ENCODE results near the gene STIMATE.

The STIMATE gene

GRCh38 chr3:52798978-52799476 lies 98.3 kb downstream of the STIMATE start:
- H3K27ac ChIP-seq (ENCODE audit: low read depth, low read length): no peak overlapping the region
- H3K27me3 ChIP-seq (ENCODE audit: control insufficient read depth in 5 of 5, insufficient read depth in 4 of 5, low read length in 5 of 5): no peaks in the 10 kb centered on the region
- no peak overlapping the region for H3K9ac ChIP-seq (ENCODE audit: low read length in 5 of 5)
- no peaks in the 10 kb centered on the region for H3K36me3 ChIP-seq (ENCODE audit: control insufficient read depth in 5 of 5, insufficient read depth in 5 of 5, low read length in 5 of 5)
- H3K4me3 ChIP-seq (ENCODE audit: low read depth in 1 of 5, low read length in 5 of 5): no peak overlapping the region
- H3K4me1 ChIP-seq (ENCODE audit: control insufficient read depth in 5 of 5, insufficient read depth in 5 of 5, low read length in 5 of 5): no peaks in the 10 kb centered on the region
- H3K9me3 ChIP-seq (ENCODE audit: control insufficient read depth in 5 of 5, low read length in 5 of 5): no peaks in the 10 kb centered on the region

- Histone ChIP-seq H3K4me1 (ENCODE audit: control insufficient read depth in 5 of 5, insufficient read depth in 5 of 5, low read length in 5 of 5) (no peaks in the 10 kb centered on the region), H3K4me3 (ENCODE audit: low read depth in 1 of 5, low read length in 5 of 5) (no peak overlapping the region), H3K27me3 (ENCODE audit: control insufficient read depth in 5 of 5, insufficient read depth in 4 of 5, low read length in 5 of 5) (no peaks in the 10 kb centered on the region), H3K9ac (ENCODE audit: low read length in 5 of 5) (no peak overlapping the region), H3K27ac (ENCODE audit: low read depth, low read length) (no peak overlapping the region), H3K9me3 (ENCODE audit: control insufficient read depth in 5 of 5, low read length in 5 of 5) (no peaks in the 10 kb centered on the region), H3K36me3 (ENCODE audit: control insufficient read depth in 5 of 5, insufficient read depth in 5 of 5, low read length in 5 of 5) (no peaks in the 10 kb centered on the region)
Measured at GRCh38 chr3:52798376-52798977, 98.9 kb downstream of the STIMATE start.

- H3K27ac ChIP-seq (ENCODE audit: low read depth, low read length): no peak overlapping the region
Measured at GRCh38 chr3:52796411-52796810, 100.9 kb downstream of the STIMATE start.

GRCh38 chr3:52795298-52795900 lies 101.9 kb downstream of the STIMATE start:
- Histone ChIP-seq H3K4me3 (ENCODE audit: low read depth in 1 of 5, low read length in 5 of 5) (no peak overlapping the region), H3K9ac (ENCODE audit: low read length in 5 of 5) (no peak overlapping the region), H3K27me3 (ENCODE audit: control insufficient read depth in 5 of 5, insufficient read depth in 4 of 5, low read length in 5 of 5) (peaks cover 0 to 3% (median 2%) of the 10 kb centered on the region in 5 donors), H3K9me3 (ENCODE audit: control insufficient read depth in 5 of 5, low read length in 5 of 5) (no peaks in the 10 kb centered on the region), H3K4me1 (ENCODE audit: control insufficient read depth in 5 of 5, insufficient read depth in 5 of 5, low read length in 5 of 5) (no peaks in the 10 kb centered on the region), H3K27ac (ENCODE audit: low read depth, low read length) (no peak overlapping the region), H3K36me3 (ENCODE audit: control insufficient read depth in 5 of 5, insufficient read depth in 5 of 5, low read length in 5 of 5) (no peaks in the 10 kb centered on the region)

More at GRCh38 chr3:52796411-52796810, 100.9 kb downstream of the STIMATE start:
- no peaks in the 10 kb centered on the region for H3K36me3 ChIP-seq (ENCODE audit: control insufficient read depth in 5 of 5, insufficient read depth in 5 of 5, low read length in 5 of 5)
- H3K4me3 ChIP-seq (ENCODE audit: low read depth in 1 of 5, low read length in 5 of 5): no peak overlapping the region
- H3K9me3 ChIP-seq (ENCODE audit: control insufficient read depth in 5 of 5, low read length in 5 of 5): no peaks in the 10 kb centered on the region
- no peaks in the 10 kb centered on the region for H3K4me1 ChIP-seq (ENCODE audit: control insufficient read depth in 5 of 5, insufficient read depth in 5 of 5, low read length in 5 of 5)
- no peak overlapping the region for H3K9ac ChIP-seq (ENCODE audit: low read length in 5 of 5)
- H3K27me3 ChIP-seq (ENCODE audit: control insufficient read depth in 5 of 5, insufficient read depth in 4 of 5, low read length in 5 of 5): peaks cover 0 to 2% (median 0%) of the 10 kb centered on the region in 5 donors

GRCh38 chr3:52794612-52795099 lies 102.7 kb downstream of the STIMATE start, which contains the start of gene ITIH3:
Gene ITIH3, plus strand, starts transcription at chr3:52794796. Its CDS starts 8 bp downstream, at chr3:52794804.
- peaks cover 0 to 4% (median 2%) of the 10 kb centered on the region in 5 donors for H3K27me3 ChIP-seq (ENCODE audit: control insufficient read depth in 5 of 5, insufficient read depth in 4 of 5, low read length in 5 of 5)
- no peaks in the 10 kb centered on the region for H3K4me1 ChIP-seq (ENCODE audit: control insufficient read depth in 5 of 5, insufficient read depth in 5 of 5, low read length in 5 of 5)
- H3K9ac ChIP-seq (ENCODE audit: low read length in 5 of 5): no peak within 1 kb of the TSS
- H3K4me3 ChIP-seq (ENCODE audit: low read depth in 1 of 5, low read length in 5 of 5): no peak within 1 kb of the TSS
- H3K27ac ChIP-seq (ENCODE audit: low read depth, low read length): no peak within 1 kb of the TSS
- H3K36me3 ChIP-seq (ENCODE audit: control insufficient read depth in 5 of 5, insufficient read depth in 5 of 5, low read length in 5 of 5): no peaks in the 10 kb centered on the region
- H3K9me3 ChIP-seq (ENCODE audit: control insufficient read depth in 5 of 5, low read length in 5 of 5): no peaks in the 10 kb centered on the region

GRCh38 chr3:52793702-52794611 lies 103.4 kb downstream of the STIMATE start:
- H3K4me1 ChIP-seq (ENCODE audit: control insufficient read depth in 5 of 5, insufficient read depth in 5 of 5, low read length in 5 of 5): no peaks in the 10 kb centered on the region
- no peaks in the 10 kb centered on the region for H3K9me3 ChIP-seq (ENCODE audit: control insufficient read depth in 5 of 5, low read length in 5 of 5)
- H3K9ac ChIP-seq (ENCODE audit: low read length in 5 of 5): no peak overlapping the region
- no peak overlapping the region for H3K27ac ChIP-seq (ENCODE audit: low read depth, low read length)
- H3K36me3 ChIP-seq (ENCODE audit: control insufficient read depth in 5 of 5, insufficient read depth in 5 of 5, low read length in 5 of 5): no peaks in the 10 kb centered on the region
- peaks cover 0 to 4% (median 2%) of the 10 kb centered on the region in 5 donors for H3K27me3 ChIP-seq (ENCODE audit: control insufficient read depth in 5 of 5, insufficient read depth in 4 of 5, low read length in 5 of 5)
- H3K4me3 ChIP-seq (ENCODE audit: low read depth in 1 of 5, low read length in 5 of 5): no peak overlapping the region

- Histone ChIP-seq H3K9me3 (ENCODE audit: control insufficient read depth in 5 of 5, low read length in 5 of 5) (no peaks in the 10 kb centered on the region), H3K4me1 (ENCODE audit: control insufficient read depth in 5 of 5, insufficient read depth in 5 of 5, low read length in 5 of 5) (peaks cover 0 to under 1% (median 0%) of the 10 kb centered on the region in 5 donors), H3K36me3 (ENCODE audit: control insufficient read depth in 5 of 5, insufficient read depth in 5 of 5, low read length in 5 of 5) (no peaks in the 10 kb centered on the region), H3K4me3 (ENCODE audit: low read depth in 1 of 5, low read length in 5 of 5) (no peak overlapping the region), H3K27me3 (ENCODE audit: control insufficient read depth in 5 of 5, insufficient read depth in 4 of 5, low read length in 5 of 5) (peaks cover 0 to 4% (median 2%) of the 10 kb centered on the region in 5 donors), H3K27ac (ENCODE audit: low read depth, low read length) (no peak overlapping the region), H3K9ac (ENCODE audit: low read length in 5 of 5) (no peak overlapping the region)
Measured at GRCh38 chr3:52792961-52793695, 104.2 kb downstream of the STIMATE start.

GRCh38 chr3:52792413-52792812 lies 104.9 kb downstream of the STIMATE start:
- Histone ChIP-seq H3K36me3 (ENCODE audit: control insufficient read depth in 5 of 5, insufficient read depth in 5 of 5, low read length in 5 of 5) (no peaks in the 10 kb centered on the region), H3K9me3 (ENCODE audit: control insufficient read depth in 5 of 5, low read length in 5 of 5) (no peaks in the 10 kb centered on the region), H3K9ac (ENCODE audit: low read length in 5 of 5) (no peak overlapping the region), H3K27ac (ENCODE audit: low read depth, low read length) (no peak overlapping the region), H3K27me3 (ENCODE audit: control insufficient read depth in 5 of 5, insufficient read depth in 4 of 5, low read length in 5 of 5) (peaks cover 0 to 4% (median 2%) of the 10 kb centered on the region in 5 donors), H3K4me1 (ENCODE audit: control insufficient read depth in 5 of 5, insufficient read depth in 5 of 5, low read length in 5 of 5) (peaks cover 0 to 8% (median 5%) of the 10 kb centered on the region in 5 donors), H3K4me3 (ENCODE audit: low read depth in 1 of 5, low read length in 5 of 5) (no peak overlapping the region)

- H3K27ac ChIP-seq (ENCODE audit: low read depth, low read length): no peak overlapping the region
- peaks cover 0 to 9% (median 6%) of the 10 kb centered on the region in 5 donors for H3K4me1 ChIP-seq (ENCODE audit: control insufficient read depth in 5 of 5, insufficient read depth in 5 of 5, low read length in 5 of 5)
- peaks cover 0 to 4% (median 2%) of the 10 kb centered on the region in 5 donors for H3K27me3 ChIP-seq (ENCODE audit: control insufficient read depth in 5 of 5, insufficient read depth in 4 of 5, low read length in 5 of 5)
- no peaks in the 10 kb centered on the region for H3K9me3 ChIP-seq (ENCODE audit: control insufficient read depth in 5 of 5, low read length in 5 of 5)
- H3K4me3 ChIP-seq (ENCODE audit: low read depth in 1 of 5, low read length in 5 of 5): no peak overlapping the region
- H3K9ac ChIP-seq (ENCODE audit: low read length in 5 of 5): no peak overlapping the region
- no peaks in the 10 kb centered on the region for H3K36me3 ChIP-seq (ENCODE audit: control insufficient read depth in 5 of 5, insufficient read depth in 5 of 5, low read length in 5 of 5)
Measured at GRCh38 chr3:52791928-52792327, 105.4 kb downstream of the STIMATE start.

Measured in subcutaneous abdominal adipose tissue (tissue), 5 donors.